H1 (cell line): ENCODE results near the gene SLC7A10. TPM values are rescaled to one million over a fixed set of nuclear protein-coding genes. Genes with fewer than 3 reads are reported as not detected.

ENCODE experiments used
- CTCF ChIA-PET: fragments of 300-600 bp; sonication (Branson Sonifier 250); formaldehyde crosslinking; loops from one replicate; lab custom pipeline; 2021; ENCODE audit not compliant: partially characterized antibody; lab: Charles Lee
- POLR2A ChIA-PET: fragments of 300-600 bp; sonication (Branson Sonifier 250); formaldehyde crosslinking; loops from one replicate; lab custom pipeline; 2021; ENCODE audit warnings: inconsistent platforms; ENCODE audit not compliant: partially characterized antibody; lab: Charles Lee
- DNase-seq, 2 experiments: peaks; one replicate each; pipeline versions ENCODE4 v3.0.0 to v3.0.0-alpha.2; 2010 to 2022; ENCODE audit warnings: low spot score in 2 of 2, low read depth in 1 of 2, mixed read lengths in 1 of 2
- FAIRE-seq: peaks from 2 replicates; lab custom pipeline; 2011; peaks lifted over from hg19 to GRCh38; lab: Jason Lieb, UNC
- H2AFZ ChIP-seq: 2 replicates; pipeline ENCODE4 v1.8.1; 2012; ENCODE audit warnings: low read length, inconsistent platforms
- H2AK5ac ChIP-seq: 2 replicates; pipeline ENCODE4 v1.6.1; 2013; ENCODE audit warnings: low read depth, low read length
- H2BK120ac ChIP-seq: replicated peaks from 2 replicates; pipeline ENCODE3; 2013; ENCODE audit warnings: low read depth, low read length, inconsistent platforms
- H2BK12ac ChIP-seq: 2 replicates; pipeline ENCODE4 v1.6.1; 2013; ENCODE audit warnings: low read depth, low read length
- H2BK15ac ChIP-seq: 2 replicates; pipeline ENCODE4 v1.6.1; 2013; ENCODE audit warnings: low read length
- H2BK20ac ChIP-seq: 2 replicates; pipeline ENCODE4 v1.6.1; 2013; ENCODE audit warnings: low read length
- H2BK5ac ChIP-seq: 2 replicates; pipeline ENCODE4 v1.6.1; 2013; ENCODE audit warnings: low read depth, low read length
- H3K14ac ChIP-seq: 2 replicates; pipeline ENCODE4 v1.6.1; 2013; ENCODE audit warnings: inconsistent platforms; ENCODE audit not compliant: insufficient read length
- H3K18ac ChIP-seq: 2 replicates; pipeline ENCODE4 v1.6.1; 2013; ENCODE audit warnings: low read length; ENCODE audit errors: extremely low read depth
- H3K23ac ChIP-seq: 2 replicates; pipeline ENCODE4 v1.6.1; 2013; ENCODE audit warnings: inconsistent platforms; ENCODE audit not compliant: insufficient read length
- H3K23me2 ChIP-seq: 2 replicates; pipeline ENCODE4 v1.6.1; 2013; ENCODE audit warnings: low read depth, low read length
- H3K27ac ChIP-seq: 2 replicates; pipeline ENCODE4 v1.6.1; 2011; ENCODE audit warnings: low read depth, low read length, inconsistent platforms
- H3K27me3 ChIP-seq, 4 experiments: replicated peaks in 1 of 4; 1 replicate in 1 of 4; 2 replicates in 3 of 4; pipeline versions ENCODE4 v1.6.1 to v1.8.1; 2011 to 2013; ENCODE audit warnings: low read length in 3 of 4, mild to moderate bottlenecking in 3 of 4, inconsistent platforms in 2 of 4, mixed read lengths in 2 of 4, moderate library complexity in 1 of 4; ENCODE audit not compliant: control insufficient read depth in 3 of 4, insufficient read depth in 3 of 4; ENCODE audit errors: extremely low read depth in 1 of 4
- H3K36me3 ChIP-seq, 4 experiments: 2 replicates each; pipeline versions ENCODE4 v1.6.1 to v1.8.1; 2011 to 2013; ENCODE audit warnings: mild to moderate bottlenecking in 4 of 4, low read length in 3 of 4, moderate library complexity in 2 of 4, control low read depth in 1 of 4, inconsistent platforms in 1 of 4; ENCODE audit not compliant: insufficient read depth in 4 of 4, control insufficient read depth in 2 of 4
- H3K4ac ChIP-seq: replicated peaks from 2 replicates; pipeline ENCODE3; 2013; ENCODE audit warnings: low read length, low read depth, mixed read lengths, inconsistent platforms; ENCODE audit not compliant: insufficient read length
- H3K4me1 ChIP-seq, 4 experiments: replicated peaks in 1 of 4; 1 replicate in 1 of 4; 2 replicates in 3 of 4; pipeline versions ENCODE4 v1.6.1 to v1.8.1; 2011 to 2013; ENCODE audit warnings: low read length in 3 of 4, inconsistent platforms in 2 of 4, mixed read lengths in 1 of 4; ENCODE audit not compliant: insufficient read depth in 4 of 4, control insufficient read depth in 3 of 4
- H3K4me2 ChIP-seq, 2 experiments: 2 replicates each; pipeline versions ENCODE4 v1.6.1 to v1.8.1; 2011 to 2013; ENCODE audit warnings: low read depth in 2 of 2, low read length in 2 of 2, control low read depth in 1 of 2, inconsistent platforms in 1 of 2, mild to moderate bottlenecking in 1 of 2; ENCODE audit not compliant: insufficient read depth in 1 of 2
- H3K4me3 ChIP-seq, 4 experiments: fragments of 200-600, 300-600 bp in 1 of 4; sonication (generic), shearing (Covaris generic), sonication (Bioruptor Twin) in 1 of 4; 2 replicates each; pipeline versions ENCODE4 v1.5.1 to v1.8.1; 2011 to 2016; ENCODE audit warnings: low read length in 4 of 4, low read depth in 3 of 4, control low read depth in 2 of 4, inconsistent platforms in 2 of 4, mild to moderate bottlenecking in 2 of 4, mixed read lengths in 1 of 4, moderate library complexity in 1 of 4; ENCODE audit not compliant: insufficient read depth in 2 of 4; ENCODE audit errors: extremely low read depth in 1 of 4
- H3K56ac ChIP-seq: replicated peaks from 2 replicates; pipeline ENCODE3; 2013; ENCODE audit warnings: low read depth, mild to moderate bottlenecking, mixed read lengths, low read length, inconsistent platforms; ENCODE audit not compliant: insufficient read length
- H3K79me1 ChIP-seq: 2 replicates; pipeline ENCODE4 v1.6.1; 2013; ENCODE audit warnings: low read depth, low read length, control low read depth
- H3K79me2 ChIP-seq, 2 experiments: 2 replicates each; pipeline versions ENCODE4 v1.6.1 to v1.8.1; 2012 to 2013; ENCODE audit warnings: low read length in 2 of 2, mild to moderate bottlenecking in 2 of 2, inconsistent platforms in 1 of 2; ENCODE audit not compliant: insufficient read depth in 2 of 2, control insufficient read depth in 1 of 2
- H3K9ac ChIP-seq, 4 experiments: replicated peaks in 1 of 4; 1 replicate in 1 of 4; 2 replicates in 3 of 4; pipeline versions ENCODE4 v1.6.1 to v1.8.1; 2011 to 2013; ENCODE audit warnings: low read depth in 3 of 4, low read length in 3 of 4, control low read depth in 2 of 4, mild to moderate bottlenecking in 2 of 4, moderate library complexity in 2 of 4, inconsistent platforms in 1 of 4; ENCODE audit errors: extremely low read depth in 1 of 4
- H3K9me3 ChIP-seq, 2 experiments: 2 replicates each; pipeline versions ENCODE4 v1.6.1 to v1.8.1; 2012 to 2013; ENCODE audit warnings: mild to moderate bottlenecking in 2 of 2, moderate library complexity in 2 of 2, control low read depth in 1 of 2, inconsistent platforms in 1 of 2, low read depth in 1 of 2, low read length in 1 of 2, mixed read lengths in 1 of 2; ENCODE audit not compliant: insufficient read depth in 2 of 2
- H4K20me1 ChIP-seq, 2 experiments: replicated peaks in 1 of 2; 2 replicates each; pipeline versions ENCODE3 to v1.8.1; 2011 to 2013; ENCODE audit warnings: inconsistent platforms in 2 of 2, low read length in 2 of 2, mild to moderate bottlenecking in 1 of 2; ENCODE audit not compliant: insufficient read depth in 2 of 2, control insufficient read depth in 1 of 2
- H4K5ac ChIP-seq: 2 replicates; pipeline ENCODE4 v1.6.1; 2013; ENCODE audit warnings: low read length, low read depth, mixed read lengths, inconsistent platforms; ENCODE audit not compliant: insufficient read length
- H4K8ac ChIP-seq: 2 replicates; pipeline ENCODE4 v1.8.0; 2013; ENCODE audit warnings: mild to moderate bottlenecking, moderate library complexity, low read length, inconsistent platforms; ENCODE audit not compliant: insufficient read depth; ENCODE audit errors: extremely low read depth
- H4K91ac ChIP-seq: replicated peaks from 2 replicates; pipeline ENCODE3; 2013; ENCODE audit warnings: low read length, mixed read lengths, inconsistent platforms; ENCODE audit not compliant: insufficient read length
- ASH2L ChIP-seq: fragments of 200-600, 300-600 bp; sonication (generic); IDR thresholded peaks from one replicate; pipeline ENCODE4 v1.7.1; 2017; ENCODE audit warnings: low read length
- CHD2 ChIP-seq: IDR thresholded peaks from 2 replicates; pipeline ENCODE4 v1.6.1; 2012; ENCODE audit warnings: low read length, improper control_type of control experiment
- JUN ChIP-seq: IDR thresholded peaks from 2 replicates; pipeline ENCODE4 v1.6.1; 2011; ENCODE audit warnings: low read depth, mild to moderate bottlenecking, improper control_type of control experiment, low read length
- MAFK ChIP-seq: IDR thresholded peaks from 2 replicates; pipeline ENCODE4 v1.6.1; 2012; ENCODE audit warnings: low read depth, mild to moderate bottlenecking, improper control_type of control experiment, low read length
- RAD21 ChIP-seq, 2 experiments: IDR thresholded peaks in 1 of 2; conservative IDR thresholded peaks in 1 of 2; 2 replicates each; pipeline ENCODE4 v1.6.1; 2011; ENCODE audit warnings: low read depth in 2 of 2, low read length in 2 of 2, improper control_type of control experiment in 1 of 2, inconsistent platforms in 1 of 2, mild to moderate bottlenecking in 1 of 2, moderate library complexity in 1 of 2
- RBBP5 ChIP-seq: IDR thresholded peaks from 2 replicates; pipeline ENCODE4 v1.7.1; 2012; ENCODE audit warnings: low read depth, mild to moderate bottlenecking, inconsistent platforms, low read length, moderate library complexity, borderline replicate concordance
- SIX5 ChIP-seq: IDR thresholded peaks from 2 replicates; pipeline ENCODE4 v1.6.1; 2011; ENCODE audit warnings: mild to moderate bottlenecking, low read depth, low read length
- SP1 ChIP-seq: IDR thresholded peaks from 2 replicates; pipeline ENCODE4 v1.6.1; 2011; ENCODE audit warnings: low read depth, low read length
- TAF1 ChIP-seq: IDR thresholded peaks from 2 replicates; pipeline ENCODE4 v1.6.1; 2011; ENCODE audit warnings: mild to moderate bottlenecking, low read depth, low read length
- TCF12 ChIP-seq: IDR thresholded peaks from 2 replicates; pipeline ENCODE4 v1.6.1; 2011; ENCODE audit warnings: low read depth, mild to moderate bottlenecking, low read length
- YY1 ChIP-seq: IDR thresholded peaks from 2 replicates; pipeline ENCODE4 v1.6.1; 2011; ENCODE audit warnings: low read depth, mild to moderate bottlenecking, low read length
- WGBS, 2 experiments: shearing (Covaris generic) in 1 of 2; methylation state at CpG; one replicate each; pipeline versions ENCODE4 v1.1.6 to v1.1.7; 2013 to 2015; ENCODE audit warnings: low lambda C conversion rate in 2 of 2, mixed read lengths in 2 of 2, inconsistent platforms in 1 of 2, low coverage in 1 of 2, missing lambda C conversion rate in 1 of 2; ENCODE audit not compliant: insufficient replicate concordance in 2 of 2, insufficient coverage in 1 of 2, insufficient read length in 1 of 2; ENCODE audit errors: extremely low coverage in 1 of 2, missing lambda C conversion rate in 1 of 2; 5-methylcytosine and 5-hydroxymethylcytosine counted together
- polyA plus RNA-seq, 7 experiments: library from polyadenylated mRNA; depleted of rRNA in 3 of 7; stranded (reverse) in 5 of 7; unstranded in 2 of 7; fragments of >200 nt in 5 of 7; fragments of 200-250 nt in 2 of 7; gene quantifications; 1 replicate in 5 of 7; 2 replicates in 1 of 7; 4 replicates in 1 of 7; pipeline versions ENCODE4 v1.2.1 to v1.2.3, GENCODE V29; 2011 to 2013; ENCODE audit warnings: missing spikeins in 2 of 7, mixed read lengths in 2 of 7
- total RNA-seq: library from RNA; stranded (reverse); fragmentation: NEBNext Ultra II Directional; extraction: Animal tissue kit (Norgen Biotek cat#: 25700); gene quantifications from 2 replicates; pipeline ENCODE4 v1.2.1, GENCODE V29; 2021
- TF ChIP-seq, protein P1 (sequence below): IDR thresholded peaks from 2 replicates; pipeline ENCODE4 v1.6.1; 2012; ENCODE audit warnings: low read length, inconsistent platforms

SLC7A10 gene
- total and polyA plus RNA-seq, 2 of the 8 experiments (the other 6 are each of a cell fraction or from before 2014, with no cell fraction given), result 3.7 to 7.1 TPM

DNA sequence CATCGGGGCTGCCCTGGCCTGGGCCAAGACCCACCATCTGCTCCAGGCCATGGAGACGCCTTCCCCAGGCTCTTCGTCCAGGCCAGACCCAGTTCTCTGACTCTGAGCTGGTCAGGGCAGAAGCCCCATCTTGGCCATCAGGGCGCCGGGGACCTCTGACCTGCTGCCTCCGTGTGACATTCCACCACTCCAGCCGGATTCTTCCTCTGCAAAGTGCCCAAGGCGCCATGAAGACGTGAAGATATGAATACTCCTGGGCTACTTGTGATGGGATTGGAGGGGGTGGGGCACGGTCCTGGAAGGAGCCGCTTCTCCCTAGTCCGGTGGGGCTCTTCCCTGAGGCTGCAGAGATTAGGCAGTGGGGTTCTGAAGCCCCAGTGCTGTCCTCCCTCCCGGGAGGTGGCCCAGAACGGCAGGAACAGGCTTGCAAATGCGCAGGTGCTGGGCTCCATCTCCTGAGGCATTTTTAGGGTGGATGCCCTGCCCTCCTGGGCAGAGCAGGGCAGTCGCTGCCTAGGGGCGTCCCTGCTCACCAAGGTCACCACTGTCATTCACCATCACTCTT lies 26.0 kb upstream of the SLC7A10 start:
- peaks cover 13% of the 10 kb centered on the region; the same call in 1 of the 2 replicates for H3K23me2 ChIP-seq
- H2BK5ac ChIP-seq, result no peak overlapping the region
- peak overlapping the region; percentile 75 for H4K8ac ChIP-seq
- H3K4ac ChIP-seq, result no peak overlapping the region
- no peak overlapping the region for H3K4me3 ChIP-seq
- H4K20me1 ChIP-seq, result peaks cover 0 to 12% of the 10 kb centered on the region in 2 experiments
- H2BK120ac ChIP-seq, result no peak overlapping the region
- ChIA-PET POLR2A (interaction anchor here (1.0 to 3.1 kb wide), 2 partner anchors 13 to 122 kb away, joined by 3 to 9 read pairs; partner anchors contain the start of gene CEBPG), CTCF (interaction anchor here (0.8 kb wide), 1 partner anchor 39 kb away, joined by 3 read pairs; no protein-coding TSS in a partner anchor)
- H2BK15ac ChIP-seq, result no peak overlapping the region
- H3K4me1 ChIP-seq, result peaks cover 0 to 4% (median under 1%) of the 10 kb centered on the region in 4 experiments; a peak in 5 of 7 replicates
- H3K27me3 ChIP-seq, result no peaks in the 10 kb centered on the region; a peak in 1 of 7 replicates
- no peak overlapping the region for H3K23ac ChIP-seq
- H2AFZ ChIP-seq, result no peak overlapping the region
- no peak for FAIRE-seq
- H3K56ac ChIP-seq, result no peak overlapping the region
- H3K9me3 ChIP-seq, result no peaks in the 10 kb centered on the region
- no peak overlapping the region for H3K9ac ChIP-seq
- H2BK12ac ChIP-seq, result no peak overlapping the region
- no peak overlapping the region for H2AK5ac ChIP-seq
- H3K36me3 ChIP-seq, result no peaks in the 10 kb centered on the region
- no peak overlapping the region for H4K5ac ChIP-seq
- H3K14ac ChIP-seq, result no peak overlapping the region
- H3K79me2 ChIP-seq, result no peaks in the 10 kb centered on the region
- 83% methylated on average over 17 of the region's 17 CpGs; no CpG with 5 or more reads in 1 of the 2 experiments for WGBS, 2 experiments
- peaks cover 6% of the 10 kb centered on the region; the same call in 1 of the 2 replicates for H3K79me1 ChIP-seq
- no peak for DNase-seq
- H3K18ac ChIP-seq, result no peak overlapping the region
- no peak overlapping the region for H2BK20ac ChIP-seq
- no peak overlapping the region for H3K4me2 ChIP-seq
- no peak overlapping the region for H3K27ac ChIP-seq
- H4K91ac ChIP-seq, result no peak overlapping the region
- no peak for TF ChIP-seq TAF1
- no peak for TF ChIP-seq YY1
- TF ChIP-seq CHD2, result no peak
- no peak for TF ChIP-seq TCF12
- no peak for TF ChIP-seq RAD21 (IDR thresholded peaks at IDR 0.05 in 1 of 2, conservative IDR thresholded peaks at IDR 0.05 in 1 of 2; ENCODE audit: low read depth in 2 of 2, low read length in 2 of 2)
- TF ChIP-seq RBBP5, result no peak
- no peak for TF ChIP-seq JUN
- TF ChIP-seq SIX5, result no peak
- TF ChIP-seq SP1, result no peak
- no peak for TF ChIP-seq MAFK
- TF ChIP-seq ASH2L, result no peak
- TF ChIP-seq, protein P1, sequence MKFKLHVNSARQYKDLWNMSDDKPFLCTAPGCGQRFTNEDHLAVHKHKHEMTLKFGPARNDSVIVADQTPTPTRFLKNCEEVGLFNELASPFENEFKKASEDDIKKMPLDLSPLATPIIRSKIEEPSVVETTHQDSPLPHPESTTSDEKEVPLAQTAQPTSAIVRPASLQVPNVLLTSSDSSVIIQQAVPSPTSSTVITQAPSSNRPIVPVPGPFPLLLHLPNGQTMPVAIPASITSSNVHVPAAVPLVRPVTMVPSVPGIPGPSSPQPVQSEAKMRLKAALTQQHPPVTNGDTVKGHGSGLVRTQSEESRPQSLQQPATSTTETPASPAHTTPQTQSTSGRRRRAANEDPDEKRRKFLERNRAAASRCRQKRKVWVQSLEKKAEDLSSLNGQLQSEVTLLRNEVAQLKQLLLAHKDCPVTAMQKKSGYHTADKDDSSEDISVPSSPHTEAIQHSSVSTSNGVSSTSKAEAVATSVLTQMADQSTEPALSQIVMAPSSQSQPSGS, result no peak
